GM18870 (cell line): ENCODE data around the gene VAMP8.
"Not testable (repeated sequence)": the region's sequence is repeated elsewhere in the genome, so short reads cannot be mapped to it uniquely, and the experiment has no call there.

Source experiments
- ATAC-seq: cut with Tn5 transposase; IDR thresholded peaks from one replicate; pipeline ENCODE4 v1.9.1; 2021; ENCODE audit warnings: moderate library complexity; ENCODE audit not compliant: unreplicated experiment

VAMP8 gene

DNA sequence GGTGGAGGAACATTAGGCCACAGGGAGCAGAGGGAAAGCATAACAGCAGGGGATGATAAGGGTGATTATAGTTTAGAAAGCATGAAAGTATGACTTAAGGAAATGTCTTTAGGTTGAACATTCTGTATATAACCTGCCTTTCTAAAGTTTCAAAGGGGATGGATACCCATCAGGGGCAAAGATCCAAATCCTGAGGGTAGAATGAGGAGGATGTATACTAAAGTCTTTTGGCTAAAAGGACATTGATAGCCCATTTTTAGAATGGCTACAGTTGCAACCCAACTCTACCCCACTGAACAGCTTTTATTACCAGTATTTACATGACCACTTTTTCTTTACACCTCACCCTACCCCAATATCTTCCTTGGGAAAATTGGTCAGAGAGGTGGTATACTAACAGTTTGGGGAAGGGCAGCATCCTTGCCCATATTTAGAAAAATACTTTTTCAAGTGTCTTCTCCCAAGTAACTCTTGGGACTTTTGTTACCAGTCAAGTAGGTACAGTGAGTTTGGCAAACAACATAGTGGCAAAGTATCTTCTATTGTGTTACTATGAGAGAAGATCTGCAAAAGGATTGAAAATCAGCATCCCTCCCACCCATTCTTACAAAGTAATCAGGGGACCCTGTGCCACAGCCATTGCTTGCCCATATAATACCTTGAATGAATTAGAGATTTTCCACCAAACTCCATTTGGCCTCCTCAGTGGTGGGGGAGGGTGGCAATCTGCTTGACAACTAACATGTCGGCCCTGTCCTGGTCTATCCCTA lies 30.1 kb upstream of the VAMP8 start:
- ATAC-seq, result no peak

GRCh38 chr2:85547859-85548607 lies 29.4 kb upstream of the VAMP8 start:
- no peak for ATAC-seq

DNA sequence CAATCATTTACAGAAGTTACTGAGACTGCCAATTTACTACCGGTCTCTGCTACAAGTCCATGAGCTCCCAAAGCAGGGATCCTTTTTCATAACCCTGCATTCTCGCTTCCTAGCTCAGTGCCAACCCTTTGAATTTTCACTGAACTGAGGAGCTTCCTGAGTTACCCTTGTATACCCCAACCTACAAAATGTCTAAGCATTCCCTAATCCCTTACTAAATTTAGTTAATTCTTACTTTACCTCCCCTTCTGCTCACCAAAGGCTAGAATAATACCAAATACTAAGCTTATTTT lies 28.8 kb upstream of the VAMP8 start:
- ATAC-seq, result no peak

- ATAC-seq, result no peak
These were observed 28.3 kb upstream of the VAMP8 start for GRCh38 chr2:85549095-85549494.

- ATAC-seq, result no peak
These were observed 27.6 kb upstream of the VAMP8 start for GRCh38 chr2:85549826-85550225.

GRCh38 chr2:85550486-85550885 lies 26.9 kb upstream of the VAMP8 start:
- no peak for ATAC-seq

- peak; percentile 78 for ATAC-seq
These were observed 25.4 kb upstream of the VAMP8 start for GRCh38 chr2:85551698-85552678.

- no peak for ATAC-seq
These were observed 24.2 kb upstream of the VAMP8 start for GRCh38 chr2:85553184-85553583.

DNA sequence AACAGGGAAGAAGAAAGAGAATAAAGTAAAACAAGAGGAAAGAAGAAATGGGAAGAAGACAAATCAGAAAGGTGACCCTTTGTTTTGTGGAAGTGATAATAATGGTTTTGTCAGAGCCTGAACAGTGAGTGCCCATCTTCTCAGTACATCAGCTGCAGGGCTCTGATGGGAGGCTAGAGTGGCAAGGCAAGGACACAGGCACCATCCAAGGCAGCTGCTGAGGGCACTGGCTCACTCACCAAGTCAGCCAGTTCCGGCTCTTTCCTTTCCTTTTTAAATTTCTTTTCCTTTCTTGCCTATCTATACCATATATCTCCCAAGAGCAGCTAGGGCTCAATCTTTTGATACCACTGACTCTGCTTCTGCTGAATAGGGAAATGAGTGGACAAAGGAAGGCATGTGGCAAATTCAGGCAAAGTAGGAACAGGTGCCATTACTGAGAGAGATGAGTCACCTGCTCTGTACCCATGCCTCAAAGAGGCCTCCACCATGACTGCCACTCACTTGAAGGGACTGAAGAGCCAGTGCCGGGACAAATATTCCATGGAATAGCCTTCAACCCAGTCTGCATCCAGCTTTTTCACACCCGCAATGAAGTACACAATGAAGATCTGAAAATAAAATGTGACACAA lies 22.3 kb upstream of the VAMP8 start:
- ATAC-seq, result no peak

GRCh38 chr2:85557130-85557529 lies 20.3 kb upstream of the VAMP8 start:
- ATAC-seq, result no peak

DNA sequence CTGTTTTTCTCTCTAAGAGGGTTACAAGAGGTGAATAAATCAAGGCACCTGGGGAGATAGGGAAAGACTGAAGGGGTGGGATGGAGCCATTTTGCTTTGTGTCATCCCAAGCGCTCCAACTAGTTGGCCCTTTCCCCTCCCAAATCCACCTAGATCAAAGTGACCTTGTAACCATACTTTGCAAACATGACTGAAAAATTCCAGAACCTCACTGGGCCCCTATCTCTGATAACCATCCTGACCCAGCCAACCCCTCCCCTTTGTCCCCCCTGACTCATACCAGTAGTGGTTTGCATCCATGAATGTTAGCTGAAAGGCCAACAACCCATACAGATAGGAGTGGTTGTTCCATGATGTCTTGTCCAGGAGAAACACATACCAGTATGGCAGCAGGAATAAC lies 19.2 kb upstream of the VAMP8 start:
- ATAC-seq, result no peak

DNA sequence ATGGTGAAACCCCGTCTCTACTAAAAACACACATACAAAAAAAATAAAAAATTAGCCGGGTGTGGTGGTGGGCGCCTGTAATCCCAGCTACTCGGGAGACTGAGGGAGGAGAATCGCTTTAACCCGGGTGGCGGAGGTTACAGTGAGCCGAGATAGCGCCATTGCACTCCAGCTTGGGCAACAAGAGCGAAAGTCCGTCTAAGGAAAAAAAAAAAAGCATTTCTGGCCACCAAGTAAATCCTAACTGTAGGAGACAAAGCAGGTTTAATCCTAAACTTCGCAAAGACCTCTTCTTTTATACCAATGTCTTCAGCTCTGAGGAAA lies 17.0 kb upstream of the VAMP8 start:
- not testable (repeated sequence) for ATAC-seq

GRCh38 chr2:85560812-85561279 lies 16.5 kb upstream of the VAMP8 start:
- no peak for ATAC-seq

GRCh38 chr2:85561280-85562212 lies 15.8 kb upstream of the VAMP8 start, which contains the start of gene GGCX:
TSS of gene GGCX (minus strand) at chr2:85561493. CDS start at chr2:85561428, 65 bp downstream.
- ATAC-seq, result peak; percentile 69

- no peak for ATAC-seq
These were observed 13.2 kb upstream of the VAMP8 start for GRCh38 chr2:85564144-85564563.

DNA sequence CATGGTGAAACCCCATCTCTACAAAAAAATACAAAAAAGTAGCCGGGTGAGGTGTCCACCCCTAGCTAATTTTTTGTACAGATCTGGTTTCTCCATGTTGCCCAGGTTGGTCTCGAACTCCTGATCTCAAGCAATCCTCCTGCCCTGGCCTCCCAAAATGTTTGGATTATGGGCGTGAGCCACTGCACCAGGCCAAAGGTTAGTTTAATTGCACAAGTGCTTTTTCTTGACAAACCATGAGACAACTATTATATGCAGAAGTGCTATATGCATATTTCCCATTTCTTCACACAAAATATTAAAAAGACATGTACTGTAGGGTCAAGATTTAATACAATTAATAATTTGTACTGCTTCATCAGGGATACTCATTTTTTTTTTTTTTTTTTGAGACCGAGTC lies 11.1 kb upstream of the VAMP8 start:
- no peak for ATAC-seq

DNA sequence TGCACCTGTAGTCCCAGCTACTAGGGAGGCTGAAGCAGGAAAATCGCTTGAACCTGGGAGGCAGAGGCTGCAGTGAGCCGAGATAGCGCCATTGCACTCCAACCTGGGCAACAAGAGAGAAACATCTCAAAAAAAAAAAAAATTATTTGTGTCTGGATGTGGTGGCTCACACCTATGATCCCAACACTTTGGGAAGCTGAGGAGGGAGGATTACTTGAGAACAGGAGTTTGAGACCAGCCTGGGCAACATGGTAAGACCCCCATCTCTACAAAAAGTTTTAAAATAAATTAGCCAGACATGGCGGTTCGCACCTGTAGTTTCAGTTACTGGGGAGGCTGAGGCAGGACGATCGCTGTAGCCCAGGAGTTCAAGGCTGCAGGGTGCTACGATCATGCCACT lies 1.6 kb upstream of the VAMP8 start:
- ATAC-seq, result no peak

GRCh38 chr2:85577063-85577385 lies 362 bp upstream of the VAMP8 start:
- no peak for ATAC-seq

DNA sequence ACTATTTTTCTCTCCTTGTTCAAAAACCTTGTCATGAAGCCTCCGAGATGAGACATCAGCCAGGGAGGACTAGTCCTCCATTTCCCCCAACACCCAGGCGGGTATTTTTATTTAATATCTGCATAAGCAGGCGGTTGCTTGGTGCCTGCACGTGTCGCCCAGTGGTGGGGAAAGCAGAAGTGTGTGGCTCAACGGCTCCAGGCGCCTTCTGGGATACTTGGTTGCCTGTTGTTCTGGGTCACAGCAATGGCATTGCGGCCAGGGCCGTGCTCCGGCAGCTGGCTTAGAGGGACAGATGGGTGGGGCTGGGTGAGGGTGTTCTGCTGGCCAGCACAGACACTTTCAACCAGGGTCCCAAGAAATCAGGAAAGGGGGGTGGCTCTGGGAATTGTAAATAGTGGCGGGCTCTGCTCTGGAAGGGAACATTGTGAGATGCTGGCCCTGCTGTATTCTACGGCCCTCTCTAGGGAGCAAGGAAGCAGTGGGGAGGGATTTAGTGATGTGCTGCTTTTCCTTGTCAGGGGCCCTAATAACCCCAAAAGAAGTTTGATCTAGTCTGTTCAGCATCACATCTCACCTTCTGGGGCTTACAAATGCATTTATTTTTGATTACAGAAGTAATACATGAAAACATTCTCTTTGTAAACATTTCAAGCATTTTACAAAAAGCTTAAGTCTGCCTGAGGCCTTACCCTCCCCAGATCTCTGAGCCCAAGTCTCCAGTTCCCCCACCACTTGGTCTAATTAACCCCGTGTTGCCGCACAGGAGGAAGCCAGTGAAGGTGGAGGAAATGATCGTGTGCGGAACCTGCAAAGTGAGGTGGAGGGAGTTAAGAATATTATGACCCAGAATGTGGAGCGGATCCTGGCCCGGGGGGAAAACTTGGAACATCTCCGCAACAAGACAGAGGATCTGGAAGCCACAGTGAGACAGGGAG lies 1.1 kb downstream of the VAMP8 start:
- ATAC-seq, result peak; percentile 17
